Hematopoietic multipotent progenitor cell (in vitro differentiated cells): ENCODE results near the gene LRRC8B. TPM values are rescaled to one million over a fixed set of nuclear protein-coding genes. Genes with fewer than 3 reads are reported as not detected.
"Not testable (repeated sequence)": the region's sequence is repeated elsewhere in the genome, so short reads cannot be mapped to it uniquely, and the experiment has no call there.

ENCODE experiments used
- DNase-seq, 3 donors: peaks; one replicate each; pipeline ENCODE4 v3.0.0-alpha.2; 2011 to 2015; ENCODE audit warnings: low read depth in 2 of 3, low spot score in 2 of 3
- total RNA-seq: library from RNA; depleted of rRNA; stranded (reverse); fragments of >200 nt; gene quantifications from one replicate; pipeline ENCODE4 v1.2.3, GENCODE V29; 2012

Gene LRRC8B
- total RNA-seq, 1 donor: 11.6 TPM

GRCh38 chr1:89578946-89579684 lies 54.5 kb downstream of the LRRC8B start:
- DNase-seq: no peak

GRCh38 chr1:89580036-89580435 lies 55.4 kb downstream of the LRRC8B start:
- no peak for DNase-seq

- no peak for DNase-seq
Measured at GRCh38 chr1:89581859-89582258, 57.2 kb downstream of the LRRC8B start.

GRCh38 chr1:89582571-89582970 lies 57.9 kb downstream of the LRRC8B start:
- no peak for DNase-seq

GRCh38 chr1:89584211-89584610 lies 59.6 kb downstream of the LRRC8B start:
- no peak for DNase-seq

GRCh38 chr1:89584781-89585180 lies 60.2 kb downstream of the LRRC8B start:
- DNase-seq: no peak

- no peak for DNase-seq
Measured at GRCh38 chr1:89587729-89588161, 63.1 kb downstream of the LRRC8B start.

- no peak for DNase-seq
Measured at GRCh38 chr1:89588480-89588879, 63.9 kb downstream of the LRRC8B start.

GRCh38 chr1:89589515-89589914 lies 64.9 kb downstream of the LRRC8B start:
- DNase-seq: no peak

- no peak for DNase-seq
Measured at GRCh38 chr1:89590341-89591080, 65.9 kb downstream of the LRRC8B start.

GRCh38 chr1:89592861-89593302 lies 68.3 kb downstream of the LRRC8B start:
- not testable (repeated sequence) for DNase-seq

- DNase-seq: no peak
Measured at GRCh38 chr1:89594096-89594740, 69.6 kb downstream of the LRRC8B start.

GRCh38 chr1:89596698-89597097 lies 72.1 kb downstream of the LRRC8B start:
- no peak for DNase-seq

GRCh38 chr1:89598450-89599331 lies 74.1 kb downstream of the LRRC8B start:
- peak in 2 of 3 donors; percentile 33 to 76 for DNase-seq

- DNase-seq: no peak
Measured at GRCh38 chr1:89599332-89599630, 74.7 kb downstream of the LRRC8B start.

- no peak for DNase-seq
Measured at GRCh38 chr1:89600451-89601224, 76.0 kb downstream of the LRRC8B start.

GRCh38 chr1:89602871-89603404 lies 78.3 kb downstream of the LRRC8B start:
- DNase-seq: no peak

GRCh38 chr1:89603651-89604413 lies 79.2 kb downstream of the LRRC8B start:
- no peak for DNase-seq

- no peak for DNase-seq
Measured at GRCh38 chr1:89604414-89604735, 79.7 kb downstream of the LRRC8B start.
